MCF 10A (cell line): Measurements from ENCODE around the gene GALNT9. TPM values are rescaled to one million over a fixed set of nuclear protein-coding genes. Genes with fewer than 3 reads are reported as not detected.

Source experiments
- BruUV-seq: library from RNA; stranded (reverse); fragments of 400-500 nt; replicated peaks from 2 replicates; lab custom pipeline; 2021; lab: Mats Ljungman, UMichigan
- CTCF ChIA-PET: fragments of 300-600 bp; sonication (Branson Sonifier 250); formaldehyde crosslinking; extraction: SDS; loops from one replicate; lab custom pipeline; 2021; ENCODE audit warnings: antibody characterized with exemption, inconsistent platforms; lab: Yijun Ruan, JAX
- POLR2A ChIA-PET: fragments of 300-600, 350-650 bp; sonication (Branson Sonifier 250); formaldehyde crosslinking; extraction: SDS; loops from one replicate; lab custom pipeline; 2020; ENCODE audit warnings: antibody characterized with exemption, inconsistent platforms; lab: Yijun Ruan, JAX
- DNase-seq: peaks from one replicate; pipeline ENCODE4 v3.0.0-alpha.2; 2018; ENCODE audit not compliant: unreplicated experiment
- H3K27ac Mint-ChIP-seq: one replicate; pipeline ENCODE4 v1.8.0; 2022; ENCODE audit warnings: mild to moderate bottlenecking, low read depth, mixed read lengths; ENCODE audit not compliant: unreplicated experiment
- H3K27me3 Mint-ChIP-seq: one replicate; pipeline ENCODE4 v1.8.0; 2022; ENCODE audit warnings: mixed read lengths; ENCODE audit not compliant: insufficient read depth, unreplicated experiment
- H3K36me3 Mint-ChIP-seq: one replicate; pipeline ENCODE4 v1.8.0; 2022; ENCODE audit warnings: mild to moderate bottlenecking, moderate library complexity, mixed read lengths; ENCODE audit not compliant: insufficient read depth, unreplicated experiment
- H3K4me1 Mint-ChIP-seq: one replicate; pipeline ENCODE4 v1.8.0; 2022; ENCODE audit warnings: mixed read lengths; ENCODE audit not compliant: insufficient read depth, unreplicated experiment
- H3K4me3 Mint-ChIP-seq: one replicate; pipeline ENCODE4 v1.8.0; 2022; ENCODE audit warnings: mild to moderate bottlenecking, moderate library complexity, mixed read lengths; ENCODE audit not compliant: unreplicated experiment
- H3K9me3 Mint-ChIP-seq: one replicate; pipeline ENCODE4 v1.8.0; 2022; ENCODE audit warnings: mixed read lengths; ENCODE audit not compliant: unreplicated experiment
- intact Hi-C: fragments of 100-400 bp; cut with micrococcal nuclease; formaldehyde crosslinking; loops from 2 replicates; pipeline ENCODE4 v1.14.1; 2022
- total RNA-seq: library from RNA; stranded (reverse); gene quantifications from 2 replicates; pipeline ENCODE4 v1.2.3, GENCODE V29; 2022
- TF ChIP-seq, protein P1 (sequence below): fragments of 200-600 bp; IDR thresholded peaks from one replicate; pipeline ENCODE4 v1.8.0; 2022; ENCODE audit warnings: antibody characterized with exemption, mild to moderate bottlenecking; ENCODE audit not compliant: unreplicated experiment

The GALNT9 gene
- total RNA-seq, 1 experiment from 2014 or later: 4.4 TPM

- peaks cover 5% of the 10 kb centered on the region for H3K4me1 Mint-ChIP-seq
- H3K27me3 Mint-ChIP-seq: peaks cover 59% of the 10 kb centered on the region
- intact Hi-C loops: no loop called here
- no TSS peak for BruUV-seq
- CTCF ChIA-PET: interaction anchor here (0.7 to 1.2 kb wide), 4 partner anchors 31 to 228 kb away, joined by 3 to 5 read pairs (median 4); no protein-coding TSS in a partner anchor
- no peaks in the 10 kb centered on the region for H3K36me3 Mint-ChIP-seq
- H3K27ac Mint-ChIP-seq: no peak overlapping the region
- POLR2A ChIA-PET: interaction anchor here (0.6 to 1.4 kb wide), 5 partner anchors 9 to 396 kb away, joined by 3 to 4 read pairs (median 3); no protein-coding TSS in a partner anchor
- H3K4me3 Mint-ChIP-seq: no peak overlapping the region
- peaks cover 11% of the 10 kb centered on the region for H3K9me3 Mint-ChIP-seq
- DNase-seq: no peak
- TF ChIP-seq, protein P1, sequence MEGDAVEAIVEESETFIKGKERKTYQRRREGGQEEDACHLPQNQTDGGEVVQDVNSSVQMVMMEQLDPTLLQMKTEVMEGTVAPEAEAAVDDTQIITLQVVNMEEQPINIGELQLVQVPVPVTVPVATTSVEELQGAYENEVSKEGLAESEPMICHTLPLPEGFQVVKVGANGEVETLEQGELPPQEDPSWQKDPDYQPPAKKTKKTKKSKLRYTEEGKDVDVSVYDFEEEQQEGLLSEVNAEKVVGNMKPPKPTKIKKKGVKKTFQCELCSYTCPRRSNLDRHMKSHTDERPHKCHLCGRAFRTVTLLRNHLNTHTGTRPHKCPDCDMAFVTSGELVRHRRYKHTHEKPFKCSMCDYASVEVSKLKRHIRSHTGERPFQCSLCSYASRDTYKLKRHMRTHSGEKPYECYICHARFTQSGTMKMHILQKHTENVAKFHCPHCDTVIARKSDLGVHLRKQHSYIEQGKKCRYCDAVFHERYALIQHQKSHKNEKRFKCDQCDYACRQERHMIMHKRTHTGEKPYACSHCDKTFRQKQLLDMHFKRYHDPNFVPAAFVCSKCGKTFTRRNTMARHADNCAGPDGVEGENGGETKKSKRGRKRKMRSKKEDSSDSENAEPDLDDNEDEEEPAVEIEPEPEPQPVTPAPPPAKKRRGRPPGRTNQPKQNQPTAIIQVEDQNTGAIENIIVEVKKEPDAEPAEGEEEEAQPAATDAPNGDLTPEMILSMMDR: no peak
These were observed 143.7 kb downstream of the GALNT9 start for GRCh38 chr12:132185705-132186104.

DNA sequence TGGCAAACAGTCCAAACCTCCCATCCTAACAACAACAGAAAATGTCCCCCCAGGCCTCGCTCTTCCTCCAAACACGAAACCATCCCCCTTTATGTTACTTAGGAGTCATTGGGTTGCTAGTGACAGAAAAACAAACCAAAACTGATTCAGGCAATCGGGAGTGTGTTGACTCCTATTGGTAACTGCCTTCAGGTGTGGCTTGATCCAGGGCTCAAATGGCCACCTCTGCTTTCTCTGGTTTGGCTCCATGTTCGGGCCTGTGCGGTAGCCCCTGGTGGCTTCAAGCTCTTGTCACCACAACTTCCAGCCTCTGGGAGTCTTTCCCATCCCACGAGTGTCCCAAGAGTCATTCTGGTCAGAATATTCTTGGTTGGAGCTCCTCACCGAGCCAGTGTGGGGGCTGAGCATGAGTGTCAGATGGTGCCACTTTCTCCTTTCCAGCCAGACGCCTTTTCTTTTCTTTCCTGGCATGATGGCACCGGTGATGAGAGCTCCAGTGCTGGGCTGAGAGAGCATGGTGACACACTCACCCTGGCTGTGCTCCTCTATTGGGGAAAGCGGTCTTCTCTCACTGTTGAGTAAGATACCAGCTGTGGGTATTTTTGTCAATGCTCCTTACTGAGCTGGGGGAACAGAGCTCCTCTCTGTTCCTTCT, 146.6 kb downstream of the GALNT9 start:
- intact Hi-C loops: no loop called here
- POLR2A ChIA-PET: interaction anchor here (0.6 kb wide), 1 partner anchor 24 kb away, joined by 4 read pairs; no protein-coding TSS in a partner anchor

GRCh38 chr12:132182206-132182710, 147.1 kb downstream of the GALNT9 start:
- CTCF ChIA-PET: no interaction called here
- TF ChIP-seq, protein P1: no peak
- H3K27ac Mint-ChIP-seq: no peak overlapping the region
- no peaks in the 10 kb centered on the region for H3K36me3 Mint-ChIP-seq
- no TSS peak for BruUV-seq
- peaks cover 87% of the 10 kb centered on the region for H3K27me3 Mint-ChIP-seq
- intact Hi-C loops: no loop called here
- DNase-seq: no peak
- H3K4me3 Mint-ChIP-seq: no peak overlapping the region
- no peaks in the 10 kb centered on the region for H3K4me1 Mint-ChIP-seq
- peaks cover 11% of the 10 kb centered on the region for H3K9me3 Mint-ChIP-seq
- POLR2A ChIA-PET: no interaction called here

More for the DNA sequence above, 146.6 kb downstream of the GALNT9 start:
- no peak for DNase-seq
- TF ChIP-seq, protein P1: no peak
- peaks cover 87% of the 10 kb centered on the region for H3K27me3 Mint-ChIP-seq
- no peak overlapping the region for H3K27ac Mint-ChIP-seq
- BruUV-seq: no TSS peak
- CTCF ChIA-PET: interaction anchor here (1.2 kb wide), 1 partner anchor 28 kb away, joined by 4 read pairs; no protein-coding TSS in a partner anchor
- H3K4me3 Mint-ChIP-seq: no peak overlapping the region
- H3K4me1 Mint-ChIP-seq: no peaks in the 10 kb centered on the region
- peaks cover 11% of the 10 kb centered on the region for H3K9me3 Mint-ChIP-seq
- no peaks in the 10 kb centered on the region for H3K36me3 Mint-ChIP-seq

- TF ChIP-seq, protein P1: no peak
- H3K27ac Mint-ChIP-seq: no peak overlapping the region
- peaks cover 87% of the 10 kb centered on the region for H3K27me3 Mint-ChIP-seq
- POLR2A ChIA-PET: no interaction called here
- H3K36me3 Mint-ChIP-seq: no peaks in the 10 kb centered on the region
- peaks cover 11% of the 10 kb centered on the region for H3K9me3 Mint-ChIP-seq
- BruUV-seq: no TSS peak
- H3K4me3 Mint-ChIP-seq: no peak overlapping the region
- no peak for DNase-seq
- CTCF ChIA-PET: no interaction called here
- no peaks in the 10 kb centered on the region for H3K4me1 Mint-ChIP-seq
- intact Hi-C loops: no loop called here
These were observed 147.7 kb downstream of the GALNT9 start for GRCh38 chr12:132181570-132182200.
